Esophagus muscularis mucosa (tissue), 4 donors: Measurements from ENCODE around the gene RERG. TPM values are rescaled to one million over a fixed set of nuclear protein-coding genes. Genes with fewer than 3 reads are reported as not detected.

ENCODE experiments used
- DNase-seq: peaks from one replicate; pipeline ENCODE4 v3.0.0-alpha.2; 2017; ENCODE audit errors: extremely low spot score
- H3K27ac ChIP-seq, 4 donors: fragments of 200-600 bp; sonication (generic); replicated peaks in 1 of 4; 1 replicate in 3 of 4; 2 replicates in 1 of 4; pipeline ENCODE4 v1.5.1; 2016 to 2019; ENCODE audit warnings: mild to moderate bottlenecking in 1 of 4
- H3K27me3 ChIP-seq, 4 donors: fragments of 200-600 bp; sonication (generic); one replicate each; pipeline versions ENCODE4 v1.5.1 to v1.6.0; 2016 to 2019
- H3K36me3 ChIP-seq, 4 donors: fragments of 200-600 bp; sonication (generic); one replicate each; pipeline ENCODE4 v1.5.1; 2016 to 2019
- H3K4me1 ChIP-seq, 4 donors: fragments of 200-600 bp; sonication (generic); one replicate each; pipeline ENCODE4 v1.5.1; 2016 to 2019
- H3K4me3 ChIP-seq, 4 donors: fragments of 200-600 bp; sonication (generic); 1 replicate in 2 of 4; 2 replicates in 2 of 4; pipeline ENCODE4 v1.5.1; 2016 to 2019; ENCODE audit warnings: mild to moderate bottlenecking in 4 of 4, moderate library complexity in 1 of 4
- H3K9me3 ChIP-seq, 4 donors: fragments of 200-600 bp; sonication (generic); 1 replicate in 3 of 4; 2 replicates in 1 of 4; pipeline ENCODE4 v1.5.1; 2016 to 2019
- EP300 ChIP-seq: sonication (generic); formaldehyde crosslinking; IDR thresholded peaks from one replicate; pipeline ENCODE4 v1.6.1; 2017; ENCODE audit warnings: antibody characterized with exemption
- POLR2A ChIP-seq: fragments of 450-650 bp; IDR thresholded peaks from one replicate; pipeline ENCODE4 v1.6.1; 2017; ENCODE audit warnings: antibody characterized with exemption, moderate library complexity, mild to moderate bottlenecking, low read depth
- POLR2AphosphoS5 ChIP-seq, 2 donors: sonication (generic); formaldehyde crosslinking; IDR thresholded peaks; one replicate each; pipeline ENCODE4 v1.6.1; 2017; ENCODE audit warnings: antibody characterized with exemption in 2 of 2
- WGBS: methylation state at CpG from one replicate; pipeline ENCODE4 v1.1.5; 2018; 5-methylcytosine and 5-hydroxymethylcytosine counted together
- intact Hi-C: fragments of 100-400 bp; cut with DNase I; formaldehyde crosslinking; loops from one replicate; pipeline ENCODE4 v1.15.1; 2023
- total RNA-seq, 4 donors: library from RNA; depleted of rRNA; stranded (reverse); fragments of >200 nt; gene quantifications; one replicate each; pipeline versions ENCODE4 v1.1.0 to v1.2.1, GENCODE V29; 2016
- TF ChIP-seq, protein P1 (sequence below), 3 experiments: fragments of 200-600 bp in 2 of 3; fragments of 450-650 bp in 1 of 3; sonication (generic) in 2 of 3; IDR thresholded peaks; one replicate each; pipeline ENCODE4 v1.5.1; 2017 to 2019; ENCODE audit warnings: antibody characterized with exemption in 3 of 3, mild to moderate bottlenecking in 2 of 3, moderate library complexity in 1 of 3

RERG gene
- total RNA-seq, 4 donors from 2014 or later, result 5.0 to 15.4 (median 12.7) TPM

DNA sequence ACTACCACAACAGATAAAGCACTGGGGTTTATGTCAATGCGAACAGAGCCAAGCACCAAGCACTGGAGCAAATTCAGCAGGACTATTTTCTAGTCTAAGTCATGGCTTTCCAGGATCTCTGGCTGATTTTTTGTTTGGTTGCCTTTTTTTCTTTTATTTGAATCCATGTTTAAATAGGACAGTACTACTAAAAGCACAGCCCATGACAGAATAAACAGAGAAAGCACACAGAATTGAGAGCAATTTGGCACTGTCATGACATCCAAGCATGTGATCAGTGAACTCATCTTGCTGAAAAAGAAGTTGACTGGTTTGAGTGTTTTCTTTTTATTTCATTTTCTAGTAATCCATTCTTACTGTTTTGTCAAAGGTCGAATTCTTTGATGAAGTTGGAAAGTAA, 23.1 kb upstream of the RERG start:
- H3K27ac ChIP-seq, result no peak overlapping the region
- TF ChIP-seq, protein P1, sequence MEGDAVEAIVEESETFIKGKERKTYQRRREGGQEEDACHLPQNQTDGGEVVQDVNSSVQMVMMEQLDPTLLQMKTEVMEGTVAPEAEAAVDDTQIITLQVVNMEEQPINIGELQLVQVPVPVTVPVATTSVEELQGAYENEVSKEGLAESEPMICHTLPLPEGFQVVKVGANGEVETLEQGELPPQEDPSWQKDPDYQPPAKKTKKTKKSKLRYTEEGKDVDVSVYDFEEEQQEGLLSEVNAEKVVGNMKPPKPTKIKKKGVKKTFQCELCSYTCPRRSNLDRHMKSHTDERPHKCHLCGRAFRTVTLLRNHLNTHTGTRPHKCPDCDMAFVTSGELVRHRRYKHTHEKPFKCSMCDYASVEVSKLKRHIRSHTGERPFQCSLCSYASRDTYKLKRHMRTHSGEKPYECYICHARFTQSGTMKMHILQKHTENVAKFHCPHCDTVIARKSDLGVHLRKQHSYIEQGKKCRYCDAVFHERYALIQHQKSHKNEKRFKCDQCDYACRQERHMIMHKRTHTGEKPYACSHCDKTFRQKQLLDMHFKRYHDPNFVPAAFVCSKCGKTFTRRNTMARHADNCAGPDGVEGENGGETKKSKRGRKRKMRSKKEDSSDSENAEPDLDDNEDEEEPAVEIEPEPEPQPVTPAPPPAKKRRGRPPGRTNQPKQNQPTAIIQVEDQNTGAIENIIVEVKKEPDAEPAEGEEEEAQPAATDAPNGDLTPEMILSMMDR (IDR thresholded peaks at IDR 0.05), result no peak
- TF ChIP-seq POLR2AphosphoS5 (IDR thresholded peaks at IDR 0.05) (no peak), POLR2A (no peak), EP300 (no peak)

DNA sequence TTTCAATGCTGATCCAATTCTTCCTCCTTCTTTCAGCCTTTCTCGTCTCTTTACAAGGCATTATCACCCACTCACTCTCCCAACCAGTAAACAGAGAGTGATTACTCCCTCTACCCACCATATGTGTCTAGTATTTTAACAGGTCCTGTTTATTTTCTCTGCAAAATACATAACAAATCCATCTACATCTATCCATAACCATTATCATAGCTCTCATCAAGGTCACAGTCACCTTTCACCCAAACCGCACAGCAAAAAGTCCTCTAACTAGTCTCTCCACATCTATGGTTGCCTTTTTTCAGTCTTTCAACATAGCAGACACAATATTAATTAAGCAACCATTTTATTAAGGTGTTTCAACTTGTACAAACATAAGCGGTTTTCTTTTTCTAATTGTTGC, 21.9 kb upstream of the RERG start:
- no peak overlapping the region for H3K4me3 ChIP-seq
- 83% methylated on average over 3 of the region's 3 CpGs for WGBS
- no peaks in the 10 kb centered on the region for H3K36me3 ChIP-seq
- no peak for DNase-seq
- H3K4me1 ChIP-seq, result no peaks in the 10 kb centered on the region
- TF ChIP-seq POLR2A (no peak), EP300 (no peak), POLR2AphosphoS5 (IDR thresholded peaks at IDR 0.05) (no peak)
- TF ChIP-seq, protein P1 (IDR thresholded peaks at IDR 0.05), result no peak
- intact Hi-C loops, result no loop called here
- peaks cover 0 to 8% (median 3%) of the 10 kb centered on the region in 4 donors for H3K9me3 ChIP-seq
- no peak overlapping the region for H3K27ac ChIP-seq
- H3K27me3 ChIP-seq, result no peaks in the 10 kb centered on the region

More for the DNA sequence above, 23.1 kb upstream of the RERG start:
- no peak for DNase-seq
- intact Hi-C loops, result no loop called here
- Histone ChIP-seq H3K27me3 (no peaks in the 10 kb centered on the region), H3K36me3 (no peaks in the 10 kb centered on the region), H3K4me1 (no peaks in the 10 kb centered on the region), H3K4me3 (no peak overlapping the region), H3K9me3 (peaks cover 0 to 13% (median 6%) of the 10 kb centered on the region in 4 donors)
- 75% methylated on average over 2 of the region's 2 CpGs for WGBS

DNA sequence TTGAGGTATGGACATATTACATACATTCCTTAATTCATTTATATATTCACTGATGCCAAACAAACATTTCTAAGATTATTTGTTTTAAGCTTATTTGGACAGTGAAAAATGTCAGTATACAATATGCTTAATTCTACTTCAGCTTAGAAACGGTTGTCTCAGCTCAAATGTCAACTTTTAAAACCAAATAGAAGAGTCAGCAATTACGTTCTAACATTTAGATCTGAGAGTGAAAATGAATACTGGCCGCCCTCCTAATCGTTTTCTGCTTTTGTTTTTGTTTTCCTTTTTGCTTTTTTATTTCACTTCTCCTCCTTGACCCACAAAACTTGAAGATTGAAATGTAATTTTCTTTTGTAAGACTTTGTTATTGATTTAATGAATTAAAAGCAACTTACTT, 19.7 kb upstream of the RERG start:
- Histone ChIP-seq H3K27me3 (no peaks in the 10 kb centered on the region), H3K9me3 (no peaks in the 10 kb centered on the region), H3K4me3 (no peak overlapping the region), H3K4me1 (no peaks in the 10 kb centered on the region), H3K36me3 (no peaks in the 10 kb centered on the region), H3K27ac (no peak overlapping the region)
- 50% methylated on average over 4 of the region's 4 CpGs for WGBS
- TF ChIP-seq POLR2AphosphoS5 (IDR thresholded peaks at IDR 0.05) (no peak), EP300 (no peak), POLR2A (no peak)
- TF ChIP-seq, protein P1 (IDR thresholded peaks at IDR 0.05), result no peak
- no peak for DNase-seq
- intact Hi-C loops, result no loop called here

DNA sequence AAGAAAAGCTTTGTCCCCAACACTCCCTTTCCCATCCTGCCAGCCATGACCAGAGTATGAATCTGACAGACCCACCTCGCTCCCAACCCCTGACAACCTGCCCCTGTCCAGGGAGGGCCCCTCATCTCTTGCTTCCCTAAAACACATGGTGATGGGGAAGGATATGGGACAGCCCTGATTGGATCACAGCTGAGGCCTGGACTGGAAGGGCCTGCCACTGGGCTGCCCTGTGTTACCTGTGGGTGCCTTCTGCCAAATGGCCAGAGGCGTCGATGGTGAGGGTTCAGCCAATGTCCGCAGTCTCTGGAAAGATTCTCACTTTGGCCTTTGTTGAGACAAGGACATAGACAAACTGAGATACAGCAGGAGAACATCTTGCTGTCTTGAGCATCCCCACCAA, 13.3 kb upstream of the RERG start:
- Histone ChIP-seq H3K27ac (no peak overlapping the region), H3K27me3 (no peaks in the 10 kb centered on the region), H3K9me3 (peaks cover 0 to 4% (median 0%) of the 10 kb centered on the region in 4 donors), H3K4me1 (no peaks in the 10 kb centered on the region), H3K4me3 (no peak overlapping the region), H3K36me3 (no peaks in the 10 kb centered on the region)
- intact Hi-C loops, result no loop called here
- no peak for TF ChIP-seq POLR2AphosphoS5 (IDR thresholded peaks at IDR 0.05)
- TF ChIP-seq, protein P1 (IDR thresholded peaks at IDR 0.05), result no peak
- no peak for TF ChIP-seq POLR2A
- TF ChIP-seq EP300, result no peak
- no peak for DNase-seq
- WGBS, result 95% methylated on average over 4 of the region's 4 CpGs

DNA sequence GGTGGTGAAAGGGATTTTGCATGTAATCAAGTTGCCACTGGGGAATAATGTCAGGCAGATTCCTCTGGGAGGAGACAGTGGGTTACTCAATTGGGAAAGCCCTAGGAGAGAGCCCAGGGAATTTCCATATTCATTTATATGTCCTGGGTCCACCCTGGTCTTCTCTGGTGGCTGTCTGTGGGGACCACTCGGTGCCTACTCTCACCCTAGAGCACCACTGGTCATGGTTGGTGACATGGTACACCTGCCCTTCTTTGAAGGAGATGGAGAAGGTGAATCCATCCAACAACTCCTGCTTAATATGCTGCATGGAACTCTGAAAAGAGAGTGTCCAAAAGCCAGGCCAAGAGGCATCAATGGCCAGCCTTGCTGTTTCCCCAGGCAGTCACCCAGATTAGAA, 12.8 kb upstream of the RERG start:
- no peaks in the 10 kb centered on the region for H3K36me3 ChIP-seq
- intact Hi-C loops, result no loop called here
- 57% methylated on average over 1 of the region's 1 CpG for WGBS
- H3K4me1 ChIP-seq, result no peaks in the 10 kb centered on the region
- H3K27ac ChIP-seq, result no peak overlapping the region
- H3K9me3 ChIP-seq, result peaks cover 0 to 4% (median 0%) of the 10 kb centered on the region in 4 donors
- H3K4me3 ChIP-seq, result no peak overlapping the region
- DNase-seq, result no peak
- TF ChIP-seq, protein P1 (IDR thresholded peaks at IDR 0.05), result no peak
- no peak for TF ChIP-seq EP300
- TF ChIP-seq POLR2A, result no peak
- no peak for TF ChIP-seq POLR2AphosphoS5 (IDR thresholded peaks at IDR 0.05)
- H3K27me3 ChIP-seq, result no peaks in the 10 kb centered on the region
